ENCODE measurements around the gene EPHB1. TPM values are rescaled to one million over a fixed set of nuclear protein-coding genes. Genes with fewer than 3 reads are reported as not detected.

Gene EPHB1
- total and polyA plus RNA-seq, 2 donors (not counting 3 experiments of a cell fraction or from before 2014, with no cell fraction given) = 1.3 to 5.2 TPM

- TF ChIP-seq POLR2AphosphoS5 (IDR thresholded peaks at IDR 0.05; ENCODE audit: insufficient read depth, low read depth, low read length) (no peak), JUN (IDR thresholded peaks at IDR 0.05; ENCODE audit: borderline replicate concordance, insufficient read depth, insufficient read length, low read depth) (no peak), GATA2 (IDR thresholded peaks at IDR 0.05; ENCODE audit: insufficient read depth, insufficient read length, low read depth, low read length) (no peak), EZH2 (IDR thresholded peaks at IDR 0.05; ENCODE audit: borderline replicate concordance, low read depth, low read length, severe bottlenecking) (no peak), CTCF (IDR thresholded peaks at IDR 0.05; ENCODE audit: extremely low read depth in 1 of 2, insufficient read depth in 1 of 2, low read depth in 1 of 2, low read length in 2 of 2) (no peak), POLR2A (IDR thresholded peaks at IDR 0.05; ENCODE audit: low read depth, low read length) (no peak), MAX (IDR thresholded peaks at IDR 0.05; ENCODE audit: insufficient read depth, insufficient read length) (no peak), FOS (IDR thresholded peaks at IDR 0.05; ENCODE audit: borderline replicate concordance, insufficient read depth, low read length) (no peak), MYC (IDR thresholded peaks at IDR 0.05; ENCODE audit: low read depth, low read length) (no peak)
- Histone ChIP-seq H3K36me3 (ENCODE audit: control insufficient read depth in 2 of 2, extremely low read depth in 1 of 2, insufficient read depth in 2 of 2, low read length in 2 of 2) (no peaks in the 10 kb centered on the region), H3K4me3 (replicated peaks in 1 of 3; ENCODE audit: insufficient read depth in 1 of 3, low read depth in 1 of 3, low read length in 3 of 3) (no peak overlapping the region), H3K27ac (ENCODE audit: insufficient read depth, low read depth, low read length) (no peak overlapping the region), H3K27me3 (ENCODE audit: control insufficient read depth in 2 of 2, insufficient read depth in 2 of 2, low read length in 2 of 2) (no peaks in the 10 kb centered on the region), H3K4me2 (ENCODE audit: insufficient read depth, low read length) (no peak overlapping the region), H3K9ac (replicated peaks; ENCODE audit: extremely low read depth, insufficient read depth, low read length) (no peak overlapping the region), H3K4me1 (ENCODE audit: control insufficient read depth, extremely low read depth, insufficient read depth, low read length) (no peaks in the 10 kb centered on the region), H3K9me3 (replicated peaks; ENCODE audit: control insufficient read depth, insufficient read depth, low read length) (no peaks in the 10 kb centered on the region), H3K9me1 (replicated peaks; ENCODE audit: control insufficient read depth, extremely low read depth, insufficient read depth, low read length) (no peaks in the 10 kb centered on the region), H3K79me2 (ENCODE audit: control insufficient read depth, insufficient read depth, low read length) (no peaks in the 10 kb centered on the region), H4K20me1 (replicated peaks; ENCODE audit: control insufficient read depth, extremely low read depth, insufficient read depth, low read length) (no peaks in the 10 kb centered on the region), H2AFZ (ENCODE audit: low read depth, low read length) (no peak overlapping the region)
- BruUV-seq (replicated peaks) = no TSS peak
- ChIA-PET CTCF (interaction anchor here (2.3 kb wide), 1 partner anchor 109 kb away, joined by 8 read pairs; the partner anchor contains the start of gene EPHB1), POLR2A (no interaction called here)
- dilution Hi-C loops (cut with MboI; ENCODE audit: extremely low pct_ligation_motif_present, low sequenced_read_pairs) (no loop called here), intact Hi-C loops (cut with micrococcal nuclease) (no loop called here)
- no peak for FAIRE-seq
- DNase-seq (ENCODE audit: low read depth, low spot score) = no peak
These were observed 108.8 kb downstream of the EPHB1 start for GRCh38 chr3:134903837-134904236.
